Measurements from ENCODE around the gene IFRD1. TPM values are rescaled to one million over a fixed set of nuclear protein-coding genes. Genes with fewer than 3 reads are reported as not detected.

The IFRD1 gene, protein sequence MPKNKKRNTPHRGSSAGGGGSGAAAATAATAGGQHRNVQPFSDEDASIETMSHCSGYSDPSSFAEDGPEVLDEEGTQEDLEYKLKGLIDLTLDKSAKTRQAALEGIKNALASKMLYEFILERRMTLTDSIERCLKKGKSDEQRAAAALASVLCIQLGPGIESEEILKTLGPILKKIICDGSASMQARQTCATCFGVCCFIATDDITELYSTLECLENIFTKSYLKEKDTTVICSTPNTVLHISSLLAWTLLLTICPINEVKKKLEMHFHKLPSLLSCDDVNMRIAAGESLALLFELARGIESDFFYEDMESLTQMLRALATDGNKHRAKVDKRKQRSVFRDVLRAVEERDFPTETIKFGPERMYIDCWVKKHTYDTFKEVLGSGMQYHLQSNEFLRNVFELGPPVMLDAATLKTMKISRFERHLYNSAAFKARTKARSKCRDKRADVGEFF
- 85.6 TPM for total RNA-seq

DNA sequence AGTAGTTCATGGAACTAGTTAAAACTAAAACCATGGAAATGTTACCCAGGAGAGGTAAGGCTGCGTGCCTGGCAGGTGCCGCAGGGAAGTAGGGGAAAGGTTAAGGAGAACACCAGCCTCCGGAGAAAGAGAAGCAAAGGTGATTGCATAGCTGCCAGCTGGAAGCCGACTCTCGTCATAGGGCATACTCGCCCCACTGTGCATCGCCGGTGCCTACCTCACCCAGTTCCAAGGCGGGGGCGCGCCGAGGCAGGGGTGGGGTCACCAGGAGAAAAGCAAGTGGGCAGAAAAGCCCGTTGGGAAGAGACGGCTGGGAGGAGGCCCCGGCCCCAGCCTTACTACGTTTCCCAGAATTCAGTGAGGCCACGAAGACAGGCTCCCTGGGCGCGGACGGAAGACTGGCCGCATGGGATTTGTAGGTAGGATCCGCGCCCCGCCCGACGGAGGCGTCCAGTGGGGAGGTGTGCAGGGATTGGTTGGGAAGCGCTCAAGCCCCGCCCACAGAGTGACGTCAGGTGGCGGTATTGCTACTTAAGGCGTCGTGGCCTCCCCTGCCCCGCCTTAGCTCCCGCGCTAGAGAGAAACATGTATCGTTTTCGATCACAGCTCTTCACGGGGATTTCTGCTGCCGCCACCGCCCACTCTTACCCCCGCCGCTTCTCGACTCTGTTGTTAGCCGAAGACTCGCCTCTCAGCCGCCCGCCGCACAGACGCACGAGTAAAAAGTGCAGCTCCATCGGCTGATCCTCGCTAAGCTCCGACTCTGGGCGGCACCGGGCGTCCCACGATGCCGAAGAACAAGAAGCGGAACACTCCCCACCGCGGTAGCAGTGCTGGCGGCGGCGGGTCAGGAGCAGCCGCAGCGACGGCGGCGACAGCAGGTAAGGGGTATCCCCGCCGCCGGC is at the start of gene IFRD1:
Gene IFRD1 (plus strand): TSS at position 559 of the 905 bp plus-strand sequence. CDS start 229 bp downstream, at position 788.
- FAIRE-seq (peak; percentile 91), DNase-seq (ENCODE audit: low spot score in 2 of 2) (peak; percentile 89 to 93)

DNA sequence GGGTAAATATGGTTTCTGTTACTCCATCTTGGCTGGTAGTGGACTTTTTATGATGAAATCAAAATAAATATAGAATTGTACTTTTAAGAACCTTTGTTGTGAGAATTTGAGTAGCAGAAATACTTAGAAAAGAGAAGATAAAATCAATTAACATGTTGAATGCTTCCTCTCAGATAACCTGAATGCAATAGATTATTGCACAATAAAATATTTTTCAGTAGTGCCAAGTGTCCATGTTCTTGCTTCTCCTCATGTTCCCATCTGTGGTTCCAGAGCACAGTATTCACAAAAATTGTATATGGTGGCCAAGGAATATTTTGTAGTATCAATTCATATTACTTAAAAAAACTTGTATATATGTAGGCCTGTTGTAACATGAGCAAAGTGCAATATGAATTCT is 45.9 kb upstream of the IFRD1 start:
- DNase-seq (ENCODE audit: low spot score in 2 of 2) (no peak), FAIRE-seq (no peak)

DNA sequence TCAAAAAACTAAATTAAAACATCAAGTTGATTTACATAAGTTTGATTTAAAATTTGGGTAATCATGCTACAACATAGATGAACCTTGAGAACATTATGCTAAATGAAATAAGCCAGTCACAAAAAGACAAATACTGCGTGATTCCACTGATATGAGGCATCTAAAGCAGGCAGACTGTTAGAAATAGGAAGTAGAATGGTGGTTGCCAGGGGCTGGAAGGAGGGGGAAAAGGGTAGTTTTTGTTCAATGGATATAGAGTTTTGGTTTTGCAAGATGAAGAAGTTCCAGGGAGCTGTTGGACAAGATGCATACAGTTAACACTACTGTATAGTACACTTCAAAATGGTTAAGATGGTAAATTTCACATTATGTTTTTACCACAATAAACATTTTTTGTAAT is 45.0 kb upstream of the IFRD1 start:
- FAIRE-seq (no peak), DNase-seq (ENCODE audit: low spot score in 2 of 2) (no peak)

DNA sequence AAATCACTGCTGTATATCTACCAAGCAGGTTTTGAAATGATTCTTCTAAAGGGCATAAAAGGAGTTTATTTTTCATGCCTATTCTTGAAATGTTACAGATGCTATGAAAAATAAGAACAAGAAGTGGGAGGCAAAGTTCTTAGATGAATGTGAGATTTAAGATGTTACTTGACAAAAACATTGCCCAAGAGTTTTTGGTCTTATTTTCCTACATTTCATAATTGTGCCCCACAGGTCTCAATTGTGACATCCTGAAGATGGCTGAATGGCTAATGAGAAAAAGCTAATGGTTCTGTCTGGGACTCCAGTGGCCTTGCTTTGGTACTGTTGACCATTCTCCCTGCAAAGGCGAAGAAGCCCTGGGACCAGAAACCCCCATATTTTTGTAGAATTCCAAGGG is 43.0 kb upstream of the IFRD1 start:
- FAIRE-seq = no peak

DNA sequence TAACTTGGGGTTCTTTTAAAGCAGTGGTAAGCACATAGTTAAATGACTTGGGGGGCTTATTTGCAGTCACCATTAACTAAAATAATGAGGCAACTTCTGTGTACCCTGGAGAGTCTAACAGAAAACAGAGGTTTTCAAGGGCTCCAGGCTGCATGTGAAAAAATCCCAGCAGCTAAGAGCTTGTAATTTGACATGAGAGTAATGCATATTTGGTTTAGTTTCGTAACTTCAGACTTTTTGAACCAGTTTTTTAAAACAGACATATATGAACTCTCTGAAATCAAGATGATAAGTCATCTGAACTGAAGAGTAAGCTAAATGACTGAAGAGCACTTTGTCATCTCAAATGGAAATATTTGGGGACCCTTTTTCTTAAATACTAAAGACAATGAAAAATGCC is 40.2 kb upstream of the IFRD1 start:
- DNase-seq (ENCODE audit: low spot score in 2 of 2) (no peak), FAIRE-seq (no peak)

More for the DNA sequence above, 43.0 kb upstream of the IFRD1 start:
- no peak for DNase-seq (ENCODE audit: low spot score in 2 of 2)

DNA sequence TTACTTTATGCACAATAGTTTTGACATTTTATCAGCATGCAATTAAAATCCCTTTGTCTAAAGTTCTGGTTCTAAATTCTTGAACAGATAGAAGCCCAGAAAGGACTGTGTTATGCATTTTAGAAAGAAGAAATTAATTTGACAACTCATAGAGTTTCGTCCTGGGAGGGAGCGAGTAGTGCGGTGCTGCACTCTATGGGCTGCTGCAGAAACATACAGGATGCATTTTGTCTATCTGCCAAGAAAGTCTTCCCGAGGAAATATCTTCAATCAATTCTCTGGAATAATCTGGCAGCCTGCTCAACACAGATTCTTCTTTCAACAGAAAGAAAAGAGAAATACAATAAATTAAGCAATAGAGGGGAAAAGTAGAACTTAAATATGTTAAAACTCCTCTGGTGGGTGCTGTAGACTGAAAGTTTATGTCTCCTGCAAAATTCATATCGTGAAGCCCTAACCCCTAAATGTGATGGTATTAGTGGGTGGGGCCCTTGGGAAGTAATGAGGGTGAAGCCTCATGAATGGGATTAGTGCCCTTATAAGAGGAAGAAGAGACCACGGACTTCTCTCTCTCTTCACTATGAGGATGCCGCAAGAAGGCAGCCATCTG is 39.0 kb upstream of the IFRD1 start:
- peak; percentile 82 for FAIRE-seq

DNA sequence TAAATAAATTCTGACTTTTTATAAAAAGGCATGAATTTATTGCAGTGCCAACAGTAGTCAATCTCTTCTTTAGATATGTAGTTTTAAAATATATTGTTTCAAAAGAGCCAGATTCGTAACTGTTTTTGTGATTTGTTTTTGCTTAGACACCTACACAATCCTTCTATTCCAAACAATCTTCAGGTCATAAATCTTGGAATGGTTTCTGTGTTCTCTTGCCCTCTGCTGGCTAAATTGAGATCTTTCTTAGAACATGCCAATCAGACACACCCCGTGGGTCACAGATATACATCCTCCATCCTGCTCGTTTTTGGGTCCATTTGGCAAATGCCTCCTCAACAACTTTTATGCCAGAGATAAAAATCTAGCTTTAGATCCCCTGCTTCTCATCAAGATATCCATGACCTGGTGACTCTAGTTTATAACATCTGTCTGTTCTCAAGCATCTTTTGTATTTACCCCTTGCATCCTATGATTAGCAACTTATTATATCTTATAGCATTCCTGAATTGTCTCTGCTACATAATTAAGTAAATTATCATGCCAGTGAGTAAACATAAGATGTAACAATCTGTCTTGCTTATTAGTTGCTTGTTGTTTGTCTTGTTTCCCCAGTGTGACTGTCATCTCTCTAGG is 35.3 kb upstream of the IFRD1 start:
- peak; percentile 76 for FAIRE-seq
- peak in 1 of 2 donors; percentile 17 for DNase-seq (ENCODE audit: low spot score in 2 of 2)

More for the DNA sequence above, 39.0 kb upstream of the IFRD1 start:
- DNase-seq (ENCODE audit: low spot score in 2 of 2) = peak in 1 of 2 donors; percentile 24

DNA sequence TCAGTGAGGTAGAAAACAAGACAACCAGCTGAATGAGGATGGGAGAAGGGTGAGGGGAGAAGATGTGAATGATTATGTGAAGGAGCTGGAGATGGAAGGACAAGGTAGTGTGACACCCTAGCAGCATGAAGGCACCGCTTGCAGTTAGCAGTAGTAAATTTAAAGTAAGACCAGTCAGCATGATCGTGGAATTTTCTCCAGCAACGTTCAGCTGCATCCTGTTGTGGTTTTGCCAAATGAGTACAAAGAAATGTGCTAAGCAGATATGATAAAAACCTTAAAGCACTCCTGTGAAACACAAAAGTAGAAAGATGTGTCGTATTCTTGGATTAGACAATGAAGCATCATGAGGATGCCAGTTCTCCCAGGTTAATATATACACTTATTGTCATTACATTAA is 34.1 kb upstream of the IFRD1 start:
- FAIRE-seq = no peak
- no peak for DNase-seq (ENCODE audit: low spot score in 2 of 2)

DNA sequence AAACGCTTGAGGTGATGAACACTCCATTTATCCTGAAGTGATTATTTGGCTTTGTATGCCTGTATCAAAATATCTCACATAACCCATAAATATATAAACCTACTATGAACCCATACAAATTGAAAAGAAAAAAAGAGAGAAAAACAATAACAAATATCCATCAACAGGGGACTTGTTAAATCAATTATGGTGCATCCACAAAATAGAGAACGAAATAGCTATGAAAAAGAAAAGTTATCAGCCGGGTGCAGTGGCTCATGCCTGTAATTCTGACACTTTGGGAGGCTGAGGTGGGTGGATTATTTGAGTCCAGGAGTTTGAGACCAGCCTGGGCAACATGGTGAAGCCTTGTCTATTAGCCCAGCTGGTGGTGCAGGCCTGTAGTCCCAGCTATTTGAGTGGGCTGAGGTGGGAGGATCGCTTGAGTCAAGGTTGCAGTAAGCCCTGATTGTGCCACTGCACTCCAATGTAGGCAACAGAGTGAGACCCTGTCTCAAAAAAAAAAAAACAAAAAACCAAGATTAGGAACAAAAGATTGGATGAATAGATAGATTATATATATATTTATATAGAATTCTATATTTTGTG is 30.6 kb upstream of the IFRD1 start:
- no peak for FAIRE-seq
- no peak for DNase-seq (ENCODE audit: low spot score in 2 of 2)

DNA sequence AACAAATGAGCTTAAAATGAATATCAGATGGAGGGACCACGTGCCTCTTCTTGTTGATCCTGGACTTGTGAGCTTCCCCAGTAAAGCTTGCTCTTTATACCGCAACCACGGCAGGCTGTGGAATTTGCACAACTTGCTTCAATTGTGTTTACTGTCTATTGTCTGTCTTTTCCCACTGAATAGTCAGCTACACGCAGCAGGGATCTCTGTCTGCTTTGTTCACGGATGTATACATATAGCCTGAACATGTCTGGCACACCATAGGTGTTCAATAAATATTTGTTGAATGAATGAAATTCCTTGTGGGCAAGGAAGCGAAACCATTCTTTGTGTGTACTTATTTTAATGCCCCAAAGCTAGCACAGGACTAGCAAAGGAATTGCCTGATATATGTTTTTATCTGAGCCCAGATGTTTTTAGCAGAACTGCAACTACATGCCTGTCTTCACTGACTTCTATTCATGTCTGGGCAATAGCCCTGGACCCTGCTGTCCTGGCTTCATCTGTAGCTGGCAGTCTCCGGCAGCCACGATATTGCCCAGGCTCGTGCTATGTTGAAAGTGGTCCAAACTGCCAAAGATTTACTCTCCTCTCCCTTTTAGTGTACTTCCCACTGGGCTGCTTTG is 29.9 kb upstream of the IFRD1 start:
- no peak for FAIRE-seq
- no peak for DNase-seq (ENCODE audit: low spot score in 2 of 2)

DNA sequence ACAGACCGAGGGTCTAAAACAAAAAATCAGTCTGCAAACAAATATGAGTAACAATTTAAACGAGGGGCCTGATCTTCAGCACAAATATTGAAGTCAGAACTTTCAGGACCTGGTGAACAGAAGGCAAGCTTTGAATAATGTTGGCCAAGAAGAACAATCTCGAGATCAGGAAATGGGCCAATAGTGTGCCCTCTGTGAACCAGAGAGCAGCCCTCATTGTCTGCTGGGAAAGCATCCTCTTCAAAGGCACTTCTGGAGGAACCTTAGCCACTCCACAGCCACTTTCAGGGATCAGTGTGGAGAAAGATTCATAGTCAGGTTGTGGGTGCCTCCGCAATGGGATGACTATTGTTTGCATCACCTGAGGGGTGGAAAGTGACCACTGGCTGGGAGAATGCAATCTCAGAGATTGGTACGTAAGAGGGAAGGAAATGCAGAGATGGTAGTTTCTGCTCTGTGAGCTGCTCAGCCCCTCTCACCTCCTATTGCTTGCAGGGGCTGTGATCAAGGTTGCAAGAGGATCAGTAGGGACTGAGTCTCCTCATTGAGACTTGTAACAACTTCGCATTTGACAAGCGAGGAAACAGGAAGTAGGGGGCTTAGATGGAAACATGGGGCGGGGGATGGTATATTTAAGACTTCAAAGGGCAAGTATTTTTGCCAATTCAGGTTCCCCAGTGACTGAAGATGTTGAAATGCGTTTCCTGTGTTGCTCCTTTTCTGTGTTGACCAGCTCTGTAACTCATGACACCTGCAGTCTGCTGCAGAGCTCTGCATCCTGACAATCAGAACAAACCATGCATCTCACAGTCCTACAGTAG is 28.4 kb upstream of the IFRD1 start:
- FAIRE-seq (no peak), DNase-seq (ENCODE audit: low spot score in 2 of 2) (no peak)

DNA sequence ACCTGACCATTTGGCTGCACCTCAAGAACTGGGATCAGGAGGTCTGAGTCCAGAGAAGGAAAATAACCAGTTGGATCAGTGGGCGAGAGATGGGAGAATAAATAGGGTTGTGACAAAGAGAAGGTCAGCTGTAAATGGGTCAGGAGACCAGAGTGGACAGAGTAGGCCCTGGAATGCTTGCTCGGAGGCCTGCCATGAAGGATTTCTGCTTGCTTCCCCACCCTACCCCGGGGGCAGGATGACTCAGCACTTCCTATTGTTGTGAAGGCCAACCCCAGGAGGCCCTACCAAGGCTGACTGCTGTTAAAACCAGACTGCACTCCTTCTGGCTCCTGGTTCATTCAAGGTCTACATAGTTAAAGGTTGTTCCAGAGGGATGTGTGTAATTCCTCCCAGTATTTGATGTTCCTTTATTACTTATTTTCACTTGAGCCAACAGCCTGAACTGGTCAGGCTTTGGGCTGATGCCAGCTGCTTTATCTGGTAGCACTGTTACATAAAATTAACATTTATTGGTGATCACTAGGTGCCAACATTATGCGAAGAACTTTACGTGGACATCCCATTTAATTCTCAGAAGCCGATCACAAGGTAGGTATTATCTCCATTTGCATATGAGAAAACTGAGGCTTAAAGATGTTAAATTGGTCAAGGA is 27.3 kb upstream of the IFRD1 start:
- no peak for FAIRE-seq
- peak in 1 of 2 donors; percentile 20 for DNase-seq (ENCODE audit: low spot score in 2 of 2)

DNA sequence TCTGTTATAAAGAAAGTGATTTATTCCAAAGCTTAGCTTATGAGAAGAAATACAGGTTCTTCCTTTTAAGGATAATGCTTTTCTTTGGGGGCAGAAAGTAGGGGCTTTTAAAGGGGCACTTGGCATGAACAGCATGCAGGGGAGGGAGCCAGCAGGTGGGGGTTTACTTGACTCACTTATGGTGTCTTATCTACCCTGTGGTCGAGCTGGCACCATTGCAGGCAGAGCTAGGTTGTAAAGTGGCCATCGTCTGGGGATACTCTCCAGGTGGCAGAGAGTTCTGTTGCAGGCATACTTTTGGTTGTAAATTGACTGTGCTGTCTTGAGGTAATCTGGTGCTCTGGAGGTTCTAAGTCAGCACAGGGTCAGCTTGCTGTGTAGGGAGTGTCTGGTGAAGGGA is 26.3 kb upstream of the IFRD1 start:
- FAIRE-seq (no peak), DNase-seq (ENCODE audit: low spot score in 2 of 2) (no peak)

DNA sequence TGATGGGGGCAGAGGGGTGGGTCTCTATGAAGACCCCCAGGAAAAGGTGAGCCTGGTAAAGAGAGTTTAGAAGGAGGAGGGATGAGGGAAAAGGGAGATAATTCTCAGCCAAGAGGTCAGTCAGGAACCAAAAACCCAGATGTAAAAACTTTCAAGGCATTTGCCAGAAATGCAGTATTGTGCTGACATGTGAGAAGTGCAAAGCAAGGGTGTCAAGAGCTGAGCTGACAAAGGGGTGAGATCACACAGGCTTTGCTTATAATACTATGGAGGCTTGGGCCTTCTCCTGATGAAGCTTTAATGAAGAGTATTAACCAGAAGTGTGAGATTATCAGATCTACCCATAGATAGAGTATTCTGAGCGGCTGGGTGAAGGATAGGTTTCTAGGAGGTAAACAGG is 22.3 kb upstream of the IFRD1 start:
- FAIRE-seq = no peak
- no peak for DNase-seq (ENCODE audit: low spot score in 2 of 2)

DNA sequence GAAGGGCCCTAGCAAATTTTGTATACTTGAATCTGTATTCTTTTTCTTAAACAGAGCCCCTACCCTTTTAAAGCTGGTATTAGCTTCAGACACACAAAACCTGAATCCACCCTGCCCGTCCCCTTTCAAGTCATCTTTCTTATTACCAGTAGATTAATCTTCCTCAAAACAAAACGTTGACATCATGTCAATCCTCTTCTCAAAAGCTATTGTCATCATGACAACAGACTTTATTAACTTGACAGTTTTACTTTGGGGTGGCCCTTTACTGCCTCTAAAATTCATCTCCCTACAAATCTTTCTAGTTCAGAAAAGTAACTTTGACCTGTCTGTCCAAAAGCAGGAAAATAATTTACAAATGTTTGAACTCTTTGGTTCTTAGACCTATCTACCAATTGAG is 21.5 kb upstream of the IFRD1 start:
- no peak for DNase-seq (ENCODE audit: low spot score in 2 of 2)
- no peak for FAIRE-seq

DNA sequence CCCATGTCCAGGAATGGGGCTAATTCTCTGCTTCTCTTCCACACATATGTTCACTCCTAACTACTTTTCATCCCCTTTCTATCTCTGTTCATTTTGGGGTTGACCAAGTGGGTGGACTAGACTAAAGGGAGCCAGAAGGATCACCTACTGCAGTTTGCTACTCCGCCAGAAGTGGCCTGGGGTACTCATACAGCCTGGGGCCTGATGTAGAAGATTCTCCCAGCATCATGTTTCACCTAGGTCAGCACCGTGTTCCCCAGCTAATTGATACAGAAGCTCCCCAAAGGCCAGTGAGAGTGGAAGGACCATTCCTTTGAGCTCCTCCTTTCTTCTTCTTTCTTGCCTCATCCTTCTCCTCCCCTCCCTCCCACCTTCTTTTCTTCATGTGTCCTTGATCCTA is 19.6 kb upstream of the IFRD1 start:
- DNase-seq (ENCODE audit: low spot score in 2 of 2) = no peak
- FAIRE-seq = no peak

DNA sequence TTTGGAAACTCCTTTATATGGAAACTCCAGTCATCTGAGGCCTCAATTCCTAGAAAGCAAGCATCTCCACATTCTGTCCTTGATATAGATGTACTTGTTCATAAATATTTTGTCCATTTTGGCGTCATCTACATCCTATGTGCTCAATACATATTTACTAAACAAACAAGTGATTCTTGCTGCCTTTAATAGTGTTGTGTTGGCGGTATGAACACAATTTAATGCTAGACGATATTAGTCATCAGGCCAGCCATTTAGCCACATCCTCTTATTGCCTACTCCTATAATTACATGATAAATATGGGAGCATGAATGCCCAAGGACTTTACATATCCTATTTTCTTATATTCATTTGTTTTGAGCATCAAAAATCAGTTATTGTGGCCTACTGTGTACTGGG is 18.5 kb upstream of the IFRD1 start:
- FAIRE-seq = no peak
- no peak for DNase-seq (ENCODE audit: low spot score in 2 of 2)

DNA sequence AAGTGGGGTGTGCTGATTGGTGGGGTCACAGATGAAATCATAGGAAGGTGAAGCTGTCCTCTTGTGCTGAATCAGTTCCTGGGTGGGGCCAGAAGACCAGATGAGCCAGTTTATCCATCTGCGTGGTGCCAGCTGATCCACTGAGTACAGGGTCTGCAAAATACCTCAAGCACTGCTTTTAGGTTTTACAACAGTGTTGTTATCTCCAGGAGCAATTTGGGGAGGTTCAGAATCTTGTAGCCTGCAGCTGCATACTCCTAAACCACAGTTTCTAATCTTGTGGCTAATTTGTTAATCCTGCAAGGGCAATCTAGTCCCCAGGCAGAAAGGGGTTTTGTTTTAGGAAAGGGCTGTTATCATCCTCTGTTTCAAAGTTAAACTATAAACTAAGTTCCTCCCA is 17.0 kb upstream of the IFRD1 start:
- no peak for FAIRE-seq
- DNase-seq (ENCODE audit: low spot score in 2 of 2) = no peak
